Hepatocyte (in vitro differentiated cells): ENCODE results near the gene GRM4. TPM values are rescaled to one million over a fixed set of nuclear protein-coding genes. Genes with fewer than 3 reads are reported as not detected.

Source experiments
- DNase-seq: peaks from one replicate; pipeline ENCODE4 v3.0.0-alpha.2; 2016; ENCODE audit warnings: low spot score
- H2AFZ ChIP-seq: fragments of 200-600 bp; sonication (generic); 2 replicates; pipeline ENCODE4 v1.6.0; 2016; ENCODE audit warnings: antibody characterized with exemption, mild to moderate bottlenecking
- H3K27ac ChIP-seq: fragments of 200-600 bp; sonication (generic); 2 replicates; pipeline ENCODE4 v1.5.1; 2016; ENCODE audit warnings: mild to moderate bottlenecking
- H3K27me3 ChIP-seq: fragments of 200-600 bp; sonication (generic); 2 replicates; pipeline ENCODE4 v1.6.1; 2016
- H3K36me3 ChIP-seq: fragments of 200-600 bp; sonication (generic); replicated peaks from 2 replicates; pipeline ENCODE4 v1.5.1; 2016; ENCODE audit warnings: low read depth; ENCODE audit not compliant: insufficient read depth
- H3K4me1 ChIP-seq: fragments of 200-600 bp; sonication (generic); 2 replicates; pipeline ENCODE4 v1.5.1; 2016; ENCODE audit warnings: mild to moderate bottlenecking, moderate library complexity; ENCODE audit not compliant: insufficient read depth
- H3K4me2 ChIP-seq: fragments of 200-600 bp; sonication (generic); 2 replicates; pipeline ENCODE4 v1.6.0; 2016
- H3K4me3 ChIP-seq: fragments of 200-600 bp; sonication (generic); 2 replicates; pipeline ENCODE4 v1.5.1; 2016; ENCODE audit warnings: mild to moderate bottlenecking
- H3K79me2 ChIP-seq: fragments of 200-600 bp; sonication (generic); 2 replicates; pipeline ENCODE4 v1.6.0; 2017; ENCODE audit warnings: mild to moderate bottlenecking
- H3K9me2 ChIP-seq: fragments of 200-600 bp; sonication (generic); replicated peaks from 2 replicates; pipeline ENCODE4 v1.6.0; 2017; ENCODE audit warnings: mild to moderate bottlenecking; ENCODE audit not compliant: insufficient read depth
- H3K9me3 ChIP-seq: fragments of 200-600 bp; sonication (generic); 2 replicates; pipeline ENCODE4 v1.5.1; 2016; ENCODE audit warnings: low read depth, mild to moderate bottlenecking
- H4K20me1 ChIP-seq: fragments of 200-600 bp; sonication (generic); 2 replicates; pipeline ENCODE4 v1.6.0; 2016; ENCODE audit warnings: mild to moderate bottlenecking; ENCODE audit not compliant: insufficient read depth, poor library complexity, severe bottlenecking
- CTCF ChIP-seq: fragments of 200-600 bp; sonication (generic); IDR thresholded peaks from 2 replicates; pipeline ENCODE4 v1.5.1; 2016; ENCODE audit warnings: antibody characterized with exemption, mild to moderate bottlenecking; ENCODE audit not compliant: poor library complexity
- EZH2 ChIP-seq: fragments of 200-600 bp; sonication (generic); IDR thresholded peaks from 2 replicates; pipeline ENCODE4 v1.6.1; 2016; ENCODE audit warnings: antibody characterized with exemption, mild to moderate bottlenecking, borderline replicate concordance
- EZH2phosphoT487 ChIP-seq: fragments of 200-600 bp; sonication (generic); IDR thresholded peaks from one replicate; pipeline ENCODE4 v1.6.1; 2018; ENCODE audit warnings: antibody characterized with exemption, mild to moderate bottlenecking, low read depth, moderate library complexity; ENCODE audit not compliant: unreplicated experiment, severe bottlenecking
- WGBS: methylation state at CpG from one replicate; pipeline ENCODE4 v1.1.6; 2016; ENCODE audit warnings: low lambda C conversion rate; ENCODE audit errors: missing lambda C conversion rate; 5-methylcytosine and 5-hydroxymethylcytosine counted together
- polyA plus RNA-seq: library from polyadenylated mRNA; unstranded; fragments of >200 nt; fragmentation: Nextera tagmentation; extraction: Ambion mirVana; gene quantifications from 2 replicates; pipeline ENCODE4 v1.2.1, GENCODE V29; 2016
- total RNA-seq: library from RNA; depleted of rRNA; stranded (reverse); fragments of >200 nt; gene quantifications from 2 replicates; pipeline ENCODE4 v1.2.3, GENCODE V29; 2014

GRM4 gene
- total and polyA plus RNA-seq, 2 experiments from 2014 or later, result 0.03 TPM; not detected in 1

GRCh38 chr6:34080357-34080756 lies 65.5 kb downstream of the GRM4 start:
- H3K4me3 ChIP-seq, result no peak overlapping the region
- 91% methylated on average over 4 of the region's 5 CpGs for WGBS
- no peak overlapping the region for H3K4me2 ChIP-seq
- H3K4me1 ChIP-seq, result no peaks in the 10 kb centered on the region
- H2AFZ ChIP-seq, result no peak overlapping the region
- no peaks in the 10 kb centered on the region for H4K20me1 ChIP-seq
- H3K9me3 ChIP-seq, result no peaks in the 10 kb centered on the region
- no peaks in the 10 kb centered on the region for H3K36me3 ChIP-seq
- no peaks in the 10 kb centered on the region for H3K9me2 ChIP-seq
- H3K27ac ChIP-seq, result no peak overlapping the region
- no peak for TF ChIP-seq EZH2
- no peak for TF ChIP-seq CTCF
- TF ChIP-seq EZH2phosphoT487, result no peak
- DNase-seq, result no peak
- no peaks in the 10 kb centered on the region for H3K27me3 ChIP-seq
- no peaks in the 10 kb centered on the region for H3K79me2 ChIP-seq

GRCh38 chr6:34079899-34080298 lies 66.0 kb downstream of the GRM4 start:
- Histone ChIP-seq H3K36me3 (no peaks in the 10 kb centered on the region), H3K79me2 (no peaks in the 10 kb centered on the region), H3K4me3 (no peak overlapping the region), H3K27ac (no peak overlapping the region), H4K20me1 (no peaks in the 10 kb centered on the region), H3K4me2 (no peak overlapping the region), H2AFZ (no peak overlapping the region), H3K9me3 (no peaks in the 10 kb centered on the region), H3K4me1 (no peaks in the 10 kb centered on the region), H3K9me2 (no peaks in the 10 kb centered on the region), H3K27me3 (no peaks in the 10 kb centered on the region)
- WGBS, result 84% methylated on average over 7 of the region's 8 CpGs
- DNase-seq, result no peak
- no peak for TF ChIP-seq CTCF
- no peak for TF ChIP-seq EZH2phosphoT487
- no peak for TF ChIP-seq EZH2

GRCh38 chr6:34075906-34076305 lies 70.0 kb downstream of the GRM4 start:
- Histone ChIP-seq H4K20me1 (no peaks in the 10 kb centered on the region), H3K9me2 (no peaks in the 10 kb centered on the region), H3K27ac (no peak overlapping the region), H3K4me3 (no peak overlapping the region), H2AFZ (no peak overlapping the region), H3K4me2 (no peak overlapping the region), H3K36me3 (no peaks in the 10 kb centered on the region), H3K4me1 (no peaks in the 10 kb centered on the region), H3K79me2 (no peaks in the 10 kb centered on the region), H3K9me3 (no peaks in the 10 kb centered on the region), H3K27me3 (no peaks in the 10 kb centered on the region)
- 86% methylated on average over 6 of the region's 6 CpGs for WGBS
- TF ChIP-seq EZH2phosphoT487 (no peak), EZH2 (no peak), CTCF (no peak)
- no peak for DNase-seq
